ENCODE measurements around the gene RAB43.
"Not testable (repeated sequence)": the region's sequence is repeated elsewhere in the genome, so short reads cannot be mapped to it uniquely, and the experiment has no call there.

The RAB43 gene

DNA sequence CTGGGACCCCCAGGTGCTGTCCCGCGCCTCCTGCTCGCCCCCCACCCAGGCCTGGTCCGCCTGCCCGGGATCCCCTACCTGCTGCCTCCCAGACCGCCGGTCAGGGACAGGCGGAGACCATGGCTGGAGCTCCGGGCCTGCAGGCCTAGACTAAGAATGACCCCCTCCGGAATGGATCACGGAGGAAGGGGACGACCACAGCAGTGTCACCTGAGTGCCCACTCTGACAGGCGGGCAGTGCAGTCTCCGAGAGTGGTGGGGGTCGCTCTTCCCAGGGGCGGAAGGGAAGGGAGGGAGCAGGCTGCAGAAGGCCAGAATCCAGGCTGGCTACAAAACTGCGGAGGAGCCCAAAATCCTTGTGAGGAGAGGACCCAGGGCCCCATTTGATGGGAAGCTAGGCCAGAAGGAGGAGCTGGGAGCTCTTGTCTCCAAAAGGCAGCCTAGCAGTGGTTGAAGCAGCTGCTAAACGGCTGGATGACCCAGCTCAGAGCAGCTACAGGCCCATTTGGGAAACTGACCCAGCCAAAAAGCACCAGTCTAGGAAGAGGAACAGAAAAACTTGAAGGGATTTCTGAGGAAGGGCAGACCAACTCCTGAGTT, 908 bp upstream of the RAB43 start:
- no peak for DNase-seq (ENCODE audit: extremely low read depth in 1 of 2, low read depth in 1 of 2)

DNA sequence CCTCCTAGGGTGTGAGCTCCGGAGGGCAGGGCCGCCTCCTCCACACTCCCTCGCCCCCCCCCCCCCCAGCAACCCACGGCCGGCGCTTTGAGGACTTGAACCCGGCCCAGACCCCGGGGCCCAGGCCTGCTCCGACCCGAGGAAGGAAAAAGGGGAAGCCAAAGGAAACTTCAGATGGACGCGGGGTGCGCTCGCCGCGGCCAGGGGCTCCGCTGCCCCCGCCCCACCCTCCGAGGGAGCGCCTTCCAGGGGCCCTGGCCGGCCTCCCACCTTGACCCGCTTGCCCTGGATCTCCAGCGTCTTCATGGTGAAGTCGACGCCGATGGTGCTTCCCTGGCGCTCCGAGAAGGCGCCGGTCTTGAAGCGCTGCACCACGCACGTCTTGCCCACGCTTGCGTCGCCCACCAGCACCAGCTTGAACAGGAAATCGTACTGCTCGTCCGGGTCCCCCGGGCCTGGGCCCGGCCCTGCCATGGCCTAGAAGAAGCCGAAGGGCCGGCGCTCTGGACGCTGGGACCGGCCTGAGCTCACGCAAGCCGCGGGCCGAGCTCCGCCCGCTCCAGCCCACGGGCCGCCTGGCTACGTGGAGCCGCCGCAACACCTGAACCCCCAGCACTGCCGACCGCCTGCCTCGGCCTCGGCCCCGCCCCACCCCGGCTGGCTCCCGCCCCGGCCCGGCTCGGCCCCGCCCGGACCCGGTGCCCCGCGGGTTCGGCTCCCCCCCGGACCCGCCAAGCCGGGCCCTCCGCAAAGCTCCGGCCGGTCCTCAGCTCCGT, 400 bp downstream of the RAB43 start:
- peak in 1 of 2 donors; percentile 13 for DNase-seq (ENCODE audit: extremely low read depth in 1 of 2, low read depth in 1 of 2)

DNA sequence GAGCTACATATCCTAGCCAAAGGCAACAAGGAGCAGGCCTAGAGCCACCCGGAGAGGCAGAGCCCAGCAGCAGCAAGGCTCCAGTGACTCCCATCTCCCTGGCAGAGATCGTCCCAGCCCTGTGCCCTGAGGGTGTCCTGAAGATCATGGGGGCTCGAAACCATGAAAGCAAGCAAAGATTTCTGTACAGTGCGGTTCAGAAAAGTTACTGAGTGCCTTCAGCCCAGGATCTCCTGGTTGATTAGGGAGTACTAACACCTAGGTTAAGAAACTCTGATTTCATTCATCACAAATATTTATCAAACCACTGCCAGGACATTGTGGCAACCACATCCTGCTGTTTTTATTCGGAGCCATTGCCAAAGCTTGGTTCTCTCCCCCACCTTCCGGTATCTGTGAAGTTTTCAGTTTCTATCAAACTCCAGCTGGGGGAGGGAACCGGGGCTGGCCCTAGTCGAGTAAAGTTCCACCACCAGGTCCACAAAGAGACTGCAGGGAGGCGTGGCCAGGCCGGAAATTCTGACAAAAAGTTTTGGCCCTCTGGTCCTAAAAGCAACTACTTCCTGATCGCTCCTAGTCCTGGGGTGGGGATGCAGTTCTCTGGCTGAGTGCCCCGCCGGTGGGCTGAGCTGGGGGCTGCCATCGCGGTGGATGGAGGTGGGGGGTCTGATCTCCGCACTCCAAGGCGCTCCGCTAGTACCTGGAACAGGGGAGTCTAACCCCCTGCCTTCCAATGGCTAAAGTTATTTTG, 1.2 kb downstream of the RAB43 start:
- peak; percentile 69 to 76 for DNase-seq (ENCODE audit: extremely low read depth in 1 of 2, low read depth in 1 of 2)

DNA sequence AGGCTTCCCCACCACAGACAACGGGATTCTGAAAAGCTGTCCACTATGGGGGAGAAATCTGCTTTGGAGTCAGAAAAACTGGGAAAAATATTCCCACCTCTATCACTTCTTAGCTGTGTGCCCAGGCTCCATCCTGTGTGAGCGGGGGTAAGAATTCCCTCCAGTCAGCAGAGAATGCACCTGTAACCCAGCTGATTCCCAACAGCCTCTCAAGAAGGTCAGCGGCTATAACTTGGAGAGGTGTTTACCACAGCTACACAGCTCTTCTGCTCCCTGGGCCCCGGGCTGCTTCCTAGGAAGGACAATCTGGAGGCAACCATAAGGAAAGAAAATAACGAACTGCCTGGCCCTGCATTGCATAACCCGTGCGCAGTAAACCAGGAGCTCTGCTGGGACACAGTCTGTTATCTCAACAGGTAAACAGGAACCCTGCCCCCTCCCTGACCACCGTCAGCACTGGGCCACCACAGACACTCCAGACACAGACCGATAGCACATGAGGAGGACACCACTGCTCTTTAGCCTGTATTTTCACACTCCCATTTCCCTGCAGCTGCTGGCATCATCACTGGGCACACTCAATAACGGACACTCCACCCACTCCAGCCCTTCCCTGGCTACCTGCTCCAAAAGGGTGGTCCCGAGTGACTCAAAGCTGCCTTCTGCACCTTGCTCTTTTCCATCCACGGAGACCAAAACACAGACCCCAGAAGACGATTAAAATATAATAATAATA, 2.1 kb downstream of the RAB43 start:
- no peak for DNase-seq (ENCODE audit: extremely low read depth in 1 of 2, low read depth in 1 of 2)

DNA sequence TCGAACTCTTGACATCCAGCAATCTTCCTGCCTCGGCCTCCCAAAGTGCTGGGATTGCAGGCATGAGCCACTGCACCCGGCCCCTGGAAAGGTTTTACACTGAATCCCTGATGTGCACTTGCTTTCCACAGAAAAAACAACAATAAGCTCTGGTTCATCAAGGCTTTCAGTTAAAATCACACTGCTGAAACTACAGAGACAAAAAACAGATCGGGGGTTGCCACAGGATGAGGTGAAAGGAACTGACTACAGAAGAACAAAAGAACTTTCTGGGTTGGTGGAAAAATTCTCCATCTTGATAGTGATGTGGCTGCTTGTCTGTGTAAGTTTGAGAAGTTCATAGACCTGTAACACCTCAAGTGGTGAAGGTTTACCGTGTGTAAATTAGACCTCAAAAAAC, 2.9 kb downstream of the RAB43 start:
- peak in 1 of 2 donors; percentile 13 for DNase-seq (ENCODE audit: extremely low read depth in 1 of 2, low read depth in 1 of 2)

DNA sequence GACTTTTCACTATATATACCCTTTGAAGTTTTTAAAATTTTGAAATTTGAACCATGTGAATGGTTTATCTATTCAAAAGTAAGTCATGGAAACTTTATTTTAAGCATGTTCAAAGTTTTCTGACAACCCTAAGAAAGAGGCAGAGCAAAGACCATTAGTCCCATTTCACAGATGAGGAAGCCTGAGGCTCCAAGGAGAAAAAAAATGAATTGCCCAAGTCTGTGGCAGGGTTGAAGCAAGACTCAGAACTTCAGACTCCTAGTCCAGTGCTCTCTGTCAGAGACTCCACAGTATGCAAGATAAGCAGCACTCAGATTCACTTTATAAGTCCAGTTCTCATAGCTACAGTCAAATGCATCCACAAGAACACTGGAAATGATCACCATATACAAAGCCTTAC, 4.5 kb downstream of the RAB43 start:
- no peak for DNase-seq (ENCODE audit: extremely low read depth in 1 of 2, low read depth in 1 of 2)

DNA sequence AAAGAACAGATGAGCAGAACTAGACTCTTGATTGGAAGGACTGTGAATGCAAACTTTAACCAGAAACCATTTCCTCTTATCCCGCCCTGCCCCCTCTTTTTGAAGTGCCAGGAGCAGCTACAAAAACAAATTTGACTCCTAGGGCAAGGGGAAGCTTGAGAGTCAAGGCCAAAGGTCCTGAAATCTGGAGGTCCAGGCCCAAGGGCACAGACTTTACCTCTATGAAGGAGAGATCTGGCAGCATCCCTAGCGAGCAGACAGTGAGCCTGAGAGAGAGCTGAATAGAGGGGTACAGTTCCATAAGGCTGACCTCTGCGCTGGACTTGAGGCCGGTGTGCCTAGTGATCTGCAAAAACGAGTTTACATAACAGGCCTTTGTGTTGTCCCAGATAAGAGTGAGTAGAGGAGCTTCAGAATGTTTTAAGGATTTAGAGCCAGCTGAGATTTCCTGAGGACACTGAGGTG, 5.1 kb downstream of the RAB43 start:
- no peak for DNase-seq (ENCODE audit: extremely low read depth in 1 of 2, low read depth in 1 of 2)

DNA sequence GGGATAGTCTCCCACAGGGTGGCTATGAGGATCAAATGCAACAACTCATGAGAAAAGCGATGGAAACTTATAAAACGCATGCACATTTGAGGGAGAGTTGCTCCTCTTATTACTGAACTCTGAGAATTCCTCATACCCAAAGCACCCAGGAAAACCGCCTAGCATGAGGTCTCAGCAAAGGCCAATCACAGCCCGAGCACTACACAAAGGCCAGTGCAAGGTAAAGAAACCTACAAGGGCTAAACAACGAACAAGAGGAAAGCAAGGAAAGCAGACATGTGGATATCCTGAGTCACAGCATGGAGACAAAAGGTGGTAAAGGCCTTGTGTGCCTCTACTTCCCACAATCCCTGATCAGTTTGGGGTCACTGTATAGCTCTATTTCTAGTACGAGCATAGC, 7.1 kb downstream of the RAB43 start:
- no peak for DNase-seq (ENCODE audit: extremely low read depth in 1 of 2, low read depth in 1 of 2)

DNA sequence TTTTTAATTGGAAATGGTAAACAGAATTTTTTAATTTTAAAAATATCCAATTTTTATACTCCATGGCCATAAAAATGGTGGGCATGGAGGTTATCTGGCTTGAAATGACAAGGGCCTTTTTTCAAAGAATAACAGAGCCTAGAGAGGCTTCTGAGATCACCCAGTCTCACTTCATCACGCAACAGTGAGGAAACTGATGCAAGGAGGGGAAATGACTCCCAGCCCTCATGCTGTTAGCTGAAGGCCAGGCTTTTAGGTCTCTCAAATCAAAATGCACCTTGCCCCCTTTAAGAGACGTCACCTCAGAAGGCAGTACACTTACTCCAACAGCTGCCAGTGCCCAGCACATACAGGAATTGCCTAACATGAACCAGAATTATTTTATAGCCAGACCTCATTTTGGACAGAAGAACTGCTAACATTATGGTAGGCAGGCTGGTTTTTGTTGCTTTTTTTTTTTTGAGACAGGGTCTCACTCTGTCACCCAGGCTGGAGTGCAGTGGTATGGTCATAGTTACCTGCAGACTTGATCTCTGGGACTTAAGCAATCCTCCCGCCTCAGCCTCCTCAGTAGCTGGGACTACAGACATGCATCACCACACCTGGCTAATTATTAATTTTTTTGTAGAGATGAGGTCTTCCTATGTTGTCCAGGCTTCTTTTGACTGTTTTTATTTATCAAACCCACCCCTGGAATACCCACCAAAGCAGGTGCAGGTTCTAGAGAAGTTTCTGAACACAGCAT, 9.1 kb downstream of the RAB43 start:
- DNase-seq (ENCODE audit: extremely low read depth in 1 of 2, low read depth in 1 of 2), result no peak

DNA sequence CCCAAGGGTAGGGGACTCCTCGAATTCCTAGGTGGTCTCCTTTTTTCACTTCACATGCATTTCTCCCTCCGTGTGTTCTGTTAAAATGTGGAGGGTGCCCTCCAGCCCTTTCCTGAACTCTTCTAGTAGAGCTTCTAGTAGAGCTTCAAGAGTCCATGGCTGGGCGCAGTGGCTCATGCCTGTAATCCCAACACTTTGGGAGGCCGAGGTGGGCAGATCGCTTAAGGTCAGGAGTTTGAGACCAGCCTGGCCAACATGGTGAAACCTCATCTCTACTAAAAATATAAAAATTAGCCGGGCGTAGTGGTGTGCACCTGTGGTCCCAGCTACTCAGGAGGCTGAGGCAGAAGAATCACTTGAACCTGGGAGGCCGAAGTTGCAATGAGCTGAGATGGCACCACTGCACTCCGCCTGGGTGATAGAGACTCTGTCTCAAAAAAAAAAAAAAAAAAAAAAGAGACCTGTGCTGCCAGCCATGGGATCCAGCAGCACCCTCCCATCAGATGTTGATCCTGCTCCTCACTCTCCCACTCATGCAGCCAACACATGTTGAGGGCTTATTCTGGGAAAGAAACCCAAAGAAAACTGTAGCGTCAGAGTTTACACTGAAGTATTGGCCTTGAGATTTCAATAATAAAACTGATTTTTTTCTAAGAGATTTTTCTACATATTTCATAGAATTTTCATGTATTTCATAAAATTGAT, 10.4 kb downstream of the RAB43 start:
- DNase-seq (ENCODE audit: extremely low read depth in 1 of 2, low read depth in 1 of 2), result not testable (repeated sequence)

DNA sequence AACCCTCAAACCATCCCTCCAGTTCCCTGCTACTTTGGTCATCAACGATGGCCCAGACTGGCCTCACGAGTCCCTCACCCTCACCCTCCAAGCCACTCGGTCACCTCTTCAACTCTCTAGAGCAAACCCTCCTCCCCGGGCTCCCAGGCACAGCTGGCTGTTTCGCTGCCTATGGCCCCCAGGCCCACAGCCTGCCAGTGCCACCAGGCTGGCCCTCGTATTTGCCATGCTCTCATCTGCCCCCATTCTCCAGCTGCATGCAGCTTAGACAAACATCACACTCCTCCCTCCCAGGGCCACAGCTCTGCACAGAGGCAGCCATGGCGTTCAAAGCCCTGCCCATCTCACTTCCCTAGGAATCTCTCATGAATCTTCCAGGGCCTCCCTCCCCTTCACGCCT, 13.8 kb downstream of the RAB43 start:
- DNase-seq (ENCODE audit: extremely low read depth in 1 of 2, low read depth in 1 of 2), result no peak

DNA sequence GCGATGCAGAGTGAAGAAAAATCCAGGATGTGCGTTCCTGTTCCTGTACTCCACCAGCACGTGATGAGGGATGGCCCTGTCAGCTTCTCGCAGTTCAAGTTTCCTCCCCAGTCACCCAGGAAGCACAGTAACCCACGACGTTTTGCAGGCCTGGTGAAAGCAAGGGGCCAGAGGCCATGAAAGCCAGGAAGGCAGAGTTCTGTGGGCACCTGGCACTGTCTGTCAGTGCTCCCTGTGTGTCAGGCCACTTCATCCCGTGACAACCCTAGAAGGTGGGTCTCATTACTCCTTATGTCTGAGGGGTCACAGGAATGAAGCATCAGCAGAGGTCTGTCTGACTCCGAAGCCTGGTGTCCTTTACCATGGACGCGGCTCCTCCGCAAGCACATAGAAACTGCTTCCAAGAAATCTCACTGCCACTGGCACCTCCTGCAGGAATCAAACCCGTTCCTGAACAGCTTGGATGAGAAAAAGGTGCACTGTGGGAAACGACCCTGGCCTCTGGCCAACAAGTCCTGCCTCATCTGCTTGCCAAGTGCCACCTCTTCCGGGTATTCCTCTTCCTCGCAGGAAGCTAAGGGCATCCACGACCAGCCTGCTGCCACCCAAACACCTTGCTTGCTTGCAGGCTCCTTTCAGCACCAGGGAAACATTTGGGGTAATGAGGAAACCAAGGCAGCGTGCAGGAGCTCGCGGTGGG, 14.6 kb downstream of the RAB43 start:
- DNase-seq (ENCODE audit: extremely low read depth in 1 of 2, low read depth in 1 of 2), result no peak

DNA sequence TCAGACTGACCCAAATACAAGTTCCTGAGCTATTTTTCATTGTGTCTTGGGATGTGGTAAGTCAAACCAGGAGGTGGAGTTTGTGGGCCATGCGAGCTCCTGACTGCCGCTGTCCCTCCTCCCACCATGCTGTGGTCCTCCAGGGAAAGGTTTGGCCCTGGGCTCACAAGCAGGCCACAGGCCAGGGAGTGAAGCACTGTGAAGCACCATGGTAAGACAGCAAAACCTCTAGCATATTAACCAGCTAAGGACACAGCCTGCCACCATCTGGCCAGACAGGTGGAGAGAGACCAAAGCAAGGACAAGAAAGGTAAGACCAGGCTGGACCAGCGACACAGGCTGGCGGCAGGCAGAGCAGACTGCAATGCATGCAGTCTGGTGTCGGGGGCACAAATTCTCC, 15.3 kb downstream of the RAB43 start:
- DNase-seq (ENCODE audit: extremely low read depth in 1 of 2, low read depth in 1 of 2), result no peak

DNA sequence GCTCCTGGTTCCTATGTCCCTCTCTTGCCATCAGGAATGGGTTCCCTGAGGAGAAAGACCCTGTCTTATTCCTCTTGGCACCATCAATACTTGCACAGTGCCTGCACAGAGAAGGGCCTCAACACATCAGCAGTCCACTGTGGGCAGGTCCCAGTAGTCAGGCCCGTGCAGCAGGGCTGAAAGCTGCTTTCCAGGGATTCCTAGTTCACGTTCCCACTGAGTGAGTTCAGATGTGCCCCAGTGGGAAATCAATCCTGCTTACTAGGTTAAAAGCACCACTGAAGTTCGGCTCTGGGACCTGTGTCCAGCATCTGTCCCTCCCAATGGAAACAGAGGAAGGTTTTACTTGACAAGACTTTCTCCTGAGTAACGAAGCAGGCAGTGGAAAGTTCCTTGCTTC, 15.7 kb downstream of the RAB43 start:
- no peak for DNase-seq (ENCODE audit: extremely low read depth in 1 of 2, low read depth in 1 of 2)

DNA sequence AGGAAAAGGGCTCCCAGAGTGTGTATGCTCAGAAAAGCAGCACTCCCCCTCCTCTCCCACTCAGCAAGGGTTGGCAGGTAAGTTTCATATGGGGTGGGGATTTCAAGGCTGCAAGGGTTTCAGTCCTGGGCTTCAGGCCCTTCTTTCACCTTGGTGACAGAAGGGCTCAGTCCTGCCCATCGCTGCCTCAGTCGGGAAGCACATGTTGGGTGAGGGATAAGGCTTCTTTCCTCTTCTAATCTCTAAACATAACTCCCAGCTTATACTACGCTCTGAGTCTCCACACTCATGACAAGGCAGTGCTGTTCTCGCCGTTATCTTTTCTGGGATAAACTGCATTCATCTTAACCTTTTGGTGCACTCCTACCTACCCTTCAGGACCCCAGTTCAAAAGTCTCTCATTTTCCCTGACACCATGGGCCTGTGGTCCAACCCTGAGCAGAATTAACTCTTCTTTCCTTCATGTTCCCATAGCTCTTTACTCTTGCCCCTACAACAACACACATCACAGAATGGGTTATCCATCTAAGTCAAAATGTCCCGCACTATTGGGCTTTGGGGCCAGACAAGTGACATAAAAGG, 17.0 kb downstream of the RAB43 start:
- no peak for DNase-seq (ENCODE audit: extremely low read depth in 1 of 2, low read depth in 1 of 2)

DNA sequence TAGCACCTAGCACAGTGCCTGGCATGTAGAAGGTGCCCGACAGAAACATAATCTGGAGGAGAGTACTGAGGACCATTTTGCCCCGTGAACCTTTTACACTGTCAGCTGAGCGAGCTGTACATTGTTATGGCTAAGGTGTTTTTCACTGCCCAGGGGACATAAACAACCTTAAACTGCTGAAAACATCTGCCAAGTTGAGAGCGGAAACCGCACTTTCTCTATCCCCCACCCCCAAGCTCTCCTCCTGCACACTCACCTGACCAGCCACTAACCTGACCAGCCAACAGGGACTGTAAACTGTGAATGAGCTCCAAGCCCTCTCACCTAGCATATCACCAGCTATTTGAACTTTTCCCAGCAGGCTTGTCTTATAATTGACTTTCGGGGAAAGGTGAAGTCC, 17.6 kb downstream of the RAB43 start:
- no peak for DNase-seq (ENCODE audit: extremely low read depth in 1 of 2, low read depth in 1 of 2)

DNA sequence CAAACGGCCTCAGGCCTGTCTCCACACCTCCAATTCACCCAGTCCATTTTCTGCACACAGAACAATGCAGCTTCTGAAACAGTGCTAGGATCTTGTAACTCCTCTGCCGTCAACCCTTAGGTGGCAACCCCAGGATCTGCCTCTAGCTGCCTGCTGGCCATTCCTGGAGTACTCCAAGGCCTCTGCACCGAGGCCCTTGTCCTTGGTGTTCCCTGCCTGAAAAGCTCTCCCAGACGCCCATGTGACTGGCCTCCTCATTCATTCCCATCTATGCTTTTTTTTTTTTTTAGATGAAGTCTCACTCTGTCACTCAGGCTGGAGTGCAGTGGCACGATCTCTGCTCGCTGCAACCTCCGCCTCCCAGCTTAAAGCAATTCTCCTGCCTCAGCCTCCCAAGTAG, 18.3 kb downstream of the RAB43 start:
- DNase-seq (ENCODE audit: extremely low read depth in 1 of 2, low read depth in 1 of 2), result no peak

DNA sequence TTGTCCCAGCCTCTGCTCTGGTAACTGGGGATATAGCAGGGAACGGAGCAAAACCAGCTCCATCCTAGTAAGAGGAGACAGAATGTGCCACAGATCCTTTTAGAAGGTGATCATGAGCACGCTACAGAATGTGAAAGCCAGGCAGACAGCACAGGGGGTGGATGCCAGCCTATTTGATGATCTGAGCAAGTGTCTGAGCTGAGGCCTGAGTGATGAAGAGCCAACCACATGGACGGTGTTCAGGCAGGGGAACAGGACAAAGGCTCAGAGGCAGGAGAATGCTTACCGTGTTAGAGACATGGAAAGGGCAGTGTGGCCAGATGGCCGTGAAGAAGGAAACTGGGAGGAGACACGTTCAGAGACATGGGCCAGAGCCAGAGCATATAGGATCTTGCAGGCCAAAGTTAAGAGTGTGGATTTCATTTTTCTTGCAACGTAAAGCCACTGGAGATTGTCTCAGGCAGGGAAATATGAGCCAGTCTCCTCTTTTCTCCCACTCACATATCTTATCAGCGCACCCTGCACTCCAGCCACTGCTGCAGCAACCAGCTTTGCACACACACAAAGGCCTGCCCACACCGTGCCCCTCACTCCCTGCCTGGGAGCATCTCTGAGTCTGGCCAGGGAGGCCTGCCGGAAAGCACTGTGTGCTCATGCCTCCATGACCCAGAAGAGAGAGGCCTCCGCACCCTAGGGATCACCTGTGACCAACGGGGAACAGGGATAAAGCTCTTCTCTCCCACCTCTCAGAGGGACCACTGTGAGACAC, 20.1 kb downstream of the RAB43 start:
- DNase-seq (ENCODE audit: extremely low read depth in 1 of 2, low read depth in 1 of 2), result no peak
